HG03159 (cell line): ENCODE data around the gene TECPR1.
A peak's percentile ranks its signal among the peaks of the same experiment; 100 is the strongest.

Source experiments
- ATAC-seq: cut with Tn5 transposase; IDR thresholded peaks from one replicate; pipeline ENCODE4 v1.9.1; 2021; ENCODE audit warnings: mild to moderate bottlenecking, moderate library complexity; ENCODE audit not compliant: unreplicated experiment

TECPR1 gene

GRCh38 chr7:98170966-98171365 lies 81.1 kb downstream of the TECPR1 start:
- ATAC-seq: no peak

GRCh38 chr7:98168904-98169621 lies 83.0 kb downstream of the TECPR1 start:
- ATAC-seq: no peak

- peak; percentile 77 for ATAC-seq
These were observed 83.7 kb downstream of the TECPR1 start for GRCh38 chr7:98168181-98168903.

GRCh38 chr7:98167653-98168052 lies 84.4 kb downstream of the TECPR1 start:
- ATAC-seq: no peak

- no peak for ATAC-seq
These were observed 85.4 kb downstream of the TECPR1 start for GRCh38 chr7:98166668-98166970.

- ATAC-seq: peak; percentile 72
These were observed 86.0 kb downstream of the TECPR1 start for GRCh38 chr7:98165827-98166667.
